GM18861 (cell line): Measurements from ENCODE around the gene MYLK.
"Not testable (repeated sequence)": the region's sequence is repeated elsewhere in the genome, so short reads cannot be mapped to it uniquely, and the experiment has no call there.

Source experiments
- ATAC-seq: cut with Tn5 transposase; IDR thresholded peaks from one replicate; pipeline ENCODE4 v1.9.1; 2021; ENCODE audit not compliant: unreplicated experiment

Gene MYLK

GRCh38 chr3:123606527-123606926 is 277.6 kb downstream of the MYLK start:
- ATAC-seq, result no peak

GRCh38 chr3:123605789-123606234 is 278.3 kb downstream of the MYLK start:
- peak; percentile 68 for ATAC-seq

GRCh38 chr3:123603153-123603552 is 281.0 kb downstream of the MYLK start:
- ATAC-seq, result not testable (repeated sequence)

- ATAC-seq, result no peak
These were observed 281.8 kb downstream of the MYLK start for GRCh38 chr3:123602325-123602724.

DNA sequence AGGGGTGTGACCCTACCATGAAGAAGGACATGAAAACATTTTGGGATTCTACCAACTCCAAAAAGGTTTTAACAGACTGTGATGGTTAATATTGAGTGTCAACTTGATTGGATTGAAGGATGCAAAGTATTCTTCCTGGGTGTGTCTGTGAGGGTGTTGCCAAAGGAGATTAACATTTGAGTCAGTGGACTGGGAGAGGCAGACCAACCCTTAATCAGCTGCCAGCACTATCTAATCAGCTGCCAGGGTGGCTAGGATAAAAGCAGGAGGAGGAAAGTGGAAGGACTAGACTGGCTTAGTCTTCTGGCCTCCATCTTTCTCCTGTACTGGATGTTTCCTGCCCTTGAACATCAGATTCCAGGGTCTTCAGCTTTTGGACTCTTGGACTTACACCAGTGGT is 283.3 kb downstream of the MYLK start:
- ATAC-seq, result not testable (repeated sequence)

DNA sequence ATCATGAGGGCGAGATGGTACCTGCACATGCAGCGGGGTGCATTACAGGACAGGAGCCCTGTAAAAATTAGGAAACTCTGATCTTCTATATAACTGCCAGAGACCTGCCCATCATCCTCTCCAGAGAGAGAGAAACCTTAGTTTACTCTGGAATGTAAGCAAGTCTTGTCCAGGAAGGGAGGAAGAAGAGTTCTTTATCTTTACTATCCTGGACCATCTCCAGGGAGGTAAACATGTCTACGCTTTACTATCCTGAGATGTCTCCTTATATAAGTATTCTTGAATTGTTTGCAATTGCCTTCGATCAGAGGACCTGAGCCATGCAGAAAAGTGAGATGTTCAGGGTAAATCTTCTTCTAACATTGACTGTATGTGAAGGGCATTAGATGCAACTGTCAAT is 286.6 kb downstream of the MYLK start:
- no peak for ATAC-seq

DNA sequence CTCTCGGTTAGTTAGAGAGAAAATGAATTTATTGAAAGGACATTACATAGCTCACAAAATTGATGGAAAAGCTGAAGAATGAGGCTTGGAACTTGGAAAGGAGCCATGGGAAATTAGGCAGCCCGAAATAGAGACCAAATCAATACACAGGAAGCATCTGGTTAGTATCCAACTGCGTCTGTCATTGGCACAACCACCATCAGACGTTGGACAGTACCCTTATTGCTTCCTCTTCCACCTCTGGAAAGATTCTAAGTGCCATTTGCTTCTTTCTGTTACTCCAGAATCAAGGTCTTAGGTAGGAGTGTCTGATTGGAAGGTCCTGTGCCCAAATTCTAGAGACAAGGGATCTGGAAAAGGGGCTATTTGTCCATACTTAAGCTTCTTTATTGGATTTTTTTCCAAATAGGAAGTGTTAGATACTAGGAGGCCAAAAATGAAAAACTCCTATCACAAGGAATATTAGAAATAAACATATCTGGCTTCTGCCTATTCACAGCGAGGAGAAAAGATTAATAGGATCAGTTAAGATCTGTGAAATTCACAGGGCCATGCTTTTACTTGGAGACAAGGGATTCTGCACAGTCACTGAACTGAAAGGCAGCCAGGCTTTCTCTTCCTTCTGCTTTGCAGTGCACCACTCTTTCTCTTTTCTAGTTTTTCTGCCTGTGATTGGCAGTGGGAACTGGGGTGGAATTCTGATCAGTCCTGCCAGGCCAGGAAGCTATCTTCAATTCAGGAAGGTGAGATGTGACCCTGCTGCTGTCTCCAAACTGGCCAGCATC is 288.5 kb downstream of the MYLK start:
- ATAC-seq, result no peak

GRCh38 chr3:123593381-123593780 is 290.8 kb downstream of the MYLK start:
- no peak for ATAC-seq

DNA sequence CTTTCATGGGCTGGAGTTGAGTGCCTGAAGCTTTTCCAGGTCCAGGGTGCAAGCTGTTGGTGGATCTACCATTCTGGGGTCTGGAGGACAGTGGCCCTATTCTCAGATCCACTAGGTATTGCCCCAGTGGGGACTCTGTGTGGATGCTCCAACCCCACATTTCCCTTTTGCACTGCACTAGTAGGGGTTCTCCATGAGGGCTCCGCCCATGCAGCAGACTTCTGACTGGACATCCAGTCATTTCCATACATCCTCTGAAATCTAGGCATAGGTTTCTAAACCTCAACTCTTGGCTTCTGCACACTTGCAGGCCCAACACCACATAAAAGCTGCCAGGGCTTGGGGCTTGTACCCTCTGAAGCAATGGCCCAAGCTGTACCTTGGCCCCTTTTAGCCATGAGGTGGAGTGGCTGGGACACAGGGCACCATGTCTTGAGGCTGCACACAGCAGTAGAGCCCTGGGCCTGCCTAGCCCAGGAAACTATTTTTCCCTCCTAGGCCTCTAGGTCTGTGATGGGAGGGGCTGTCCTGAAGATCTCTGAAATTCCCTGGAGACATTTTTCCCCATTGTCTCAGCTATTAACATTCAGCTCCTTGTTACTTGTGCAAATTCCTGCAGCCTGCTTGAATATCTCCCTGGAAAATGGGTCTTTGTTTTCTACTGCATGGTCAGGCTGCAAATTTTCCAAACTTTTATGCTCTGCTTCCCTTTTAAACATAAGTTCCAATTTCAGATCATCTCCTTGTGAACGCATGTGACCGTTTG is 293.3 kb downstream of the MYLK start:
- ATAC-seq, result no peak

DNA sequence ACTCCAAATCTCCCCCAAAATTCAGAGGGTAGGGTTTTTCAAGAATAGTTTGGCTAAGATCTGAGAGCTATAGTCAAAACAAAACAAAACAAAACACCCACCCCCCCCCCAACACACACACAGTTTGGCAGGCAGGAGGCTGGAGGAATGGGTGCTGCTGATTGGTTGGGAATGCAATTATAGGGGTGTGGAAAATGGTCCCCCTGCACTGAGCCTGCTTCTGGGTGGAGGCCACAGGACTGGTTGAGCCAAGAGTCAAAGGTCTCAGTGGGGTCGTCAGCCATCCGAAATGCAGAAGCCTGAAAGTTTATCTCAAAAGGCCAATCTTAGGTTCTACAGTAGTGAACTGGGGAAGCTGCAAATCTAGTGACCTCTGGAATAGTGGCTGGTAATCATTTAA is 296.7 kb downstream of the MYLK start:
- ATAC-seq, result no peak

DNA sequence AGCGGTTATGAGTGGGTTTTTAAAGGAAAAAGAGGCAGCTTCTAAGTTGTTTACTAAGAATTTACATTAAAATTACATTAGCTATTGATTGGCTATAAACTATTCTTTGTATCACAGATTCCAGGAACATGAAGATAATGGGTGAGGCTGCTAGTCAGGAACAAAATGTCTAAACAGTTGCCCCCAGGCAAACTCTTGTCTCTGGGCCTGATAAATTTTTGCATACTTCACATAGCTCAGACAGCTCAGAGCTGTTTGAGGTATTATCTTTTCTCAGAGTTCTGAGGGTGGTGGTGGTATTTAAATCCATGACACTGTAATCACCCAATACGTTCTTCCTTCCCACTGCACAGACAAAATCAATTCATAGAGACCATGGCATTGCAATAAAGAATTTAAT is 297.2 kb downstream of the MYLK start:
- ATAC-seq, result no peak

GRCh38 chr3:123586131-123586530 is 298.0 kb downstream of the MYLK start:
- no peak for ATAC-seq

- peak; percentile 86 for ATAC-seq
These were observed 298.9 kb downstream of the MYLK start, which contains the start of gene HACD2 for GRCh38 chr3:123584988-123585937. TSS of gene HACD2 (minus strand) at chr3:123585053. CDS start at chr3:123585027, 26 bp downstream.

- peak; percentile 12 for ATAC-seq
These were observed 299.7 kb downstream of the MYLK start for GRCh38 chr3:123584284-123584987.

DNA sequence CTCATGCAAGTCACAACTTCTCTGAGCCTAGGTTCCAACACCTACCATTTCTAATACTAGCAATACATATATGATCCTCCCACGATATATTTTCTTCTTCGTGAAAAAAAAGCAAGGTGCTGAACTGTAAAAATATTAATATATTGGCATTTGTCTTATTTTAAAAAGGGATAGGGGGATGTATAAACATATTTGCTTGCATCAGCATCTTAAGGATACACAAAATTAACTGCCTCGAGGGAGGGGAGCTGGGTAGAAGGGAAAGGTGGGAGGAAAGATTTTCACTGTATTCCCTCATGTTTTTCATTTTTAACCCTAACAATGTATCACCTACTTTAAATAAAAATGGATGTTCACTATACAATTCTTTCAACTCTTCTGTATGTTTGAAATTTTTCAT is 300.6 kb downstream of the MYLK start:
- ATAC-seq, result no peak

DNA sequence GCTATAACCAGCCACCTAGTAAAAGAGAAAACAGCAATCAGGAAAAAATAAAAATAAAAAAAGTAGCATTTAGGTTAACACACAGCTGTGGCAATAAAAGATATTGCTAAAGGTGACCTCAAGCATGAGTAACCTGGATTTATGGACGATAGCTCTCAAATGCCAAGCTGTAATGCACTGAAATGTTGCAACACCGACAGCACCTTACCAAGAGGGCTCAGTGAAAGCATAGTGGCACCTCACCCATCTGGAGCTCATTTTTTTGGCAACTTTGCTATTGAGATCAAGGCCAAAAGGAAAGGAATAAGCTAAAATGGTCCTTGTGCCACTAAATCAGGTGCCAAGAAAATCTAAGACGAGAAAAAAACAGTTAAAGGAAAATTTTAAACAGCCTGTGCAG is 301.8 kb downstream of the MYLK start:
- no peak for ATAC-seq

GRCh38 chr3:123576122-123576521 is 308.0 kb downstream of the MYLK start:
- no peak for ATAC-seq

- no peak for ATAC-seq
These were observed 312.2 kb downstream of the MYLK start for GRCh38 chr3:123571973-123572365.

DNA sequence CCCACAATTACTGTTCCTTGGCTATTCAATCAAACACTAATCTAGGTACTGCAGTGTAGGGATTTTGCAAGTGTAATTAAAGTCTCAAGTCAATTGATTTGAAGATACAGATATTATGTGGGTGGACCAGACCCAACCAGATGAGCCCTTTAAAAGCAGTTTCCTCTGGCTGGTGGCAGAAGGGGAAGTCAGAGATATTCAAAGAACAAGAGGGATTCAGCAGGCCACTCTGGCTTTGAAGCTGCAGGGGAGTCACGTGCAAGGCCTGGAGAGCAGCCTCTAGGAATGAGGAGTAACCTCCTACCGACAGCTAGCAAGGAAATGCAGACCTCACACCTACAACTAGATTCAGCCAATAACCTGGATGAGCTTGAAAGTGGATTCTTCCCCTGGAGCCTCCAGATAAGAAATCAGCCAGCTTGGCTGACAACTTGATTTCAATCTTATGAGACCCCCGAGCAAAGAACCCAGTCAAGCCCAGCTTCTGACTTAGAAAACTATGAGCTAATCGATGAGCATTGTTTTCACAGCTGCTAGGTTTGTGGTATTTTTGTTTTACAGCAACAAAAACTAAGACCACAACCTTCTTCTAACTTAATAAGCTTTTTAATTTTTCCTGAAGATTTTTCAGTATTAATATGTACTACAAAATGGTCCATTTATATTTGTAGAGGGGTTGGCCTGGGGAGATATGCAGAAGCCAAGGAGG is 312.7 kb downstream of the MYLK start:
- ATAC-seq, result no peak

- no peak for ATAC-seq
These were observed 315.3 kb downstream of the MYLK start for GRCh38 chr3:123568875-123569274.
